ENCODE data around the gene ZNF723.
"Not testable (repeated sequence)": the region's sequence is repeated elsewhere in the genome, so short reads cannot be mapped to it uniquely, and the experiment has no call there.

Gene ZNF723

DNA sequence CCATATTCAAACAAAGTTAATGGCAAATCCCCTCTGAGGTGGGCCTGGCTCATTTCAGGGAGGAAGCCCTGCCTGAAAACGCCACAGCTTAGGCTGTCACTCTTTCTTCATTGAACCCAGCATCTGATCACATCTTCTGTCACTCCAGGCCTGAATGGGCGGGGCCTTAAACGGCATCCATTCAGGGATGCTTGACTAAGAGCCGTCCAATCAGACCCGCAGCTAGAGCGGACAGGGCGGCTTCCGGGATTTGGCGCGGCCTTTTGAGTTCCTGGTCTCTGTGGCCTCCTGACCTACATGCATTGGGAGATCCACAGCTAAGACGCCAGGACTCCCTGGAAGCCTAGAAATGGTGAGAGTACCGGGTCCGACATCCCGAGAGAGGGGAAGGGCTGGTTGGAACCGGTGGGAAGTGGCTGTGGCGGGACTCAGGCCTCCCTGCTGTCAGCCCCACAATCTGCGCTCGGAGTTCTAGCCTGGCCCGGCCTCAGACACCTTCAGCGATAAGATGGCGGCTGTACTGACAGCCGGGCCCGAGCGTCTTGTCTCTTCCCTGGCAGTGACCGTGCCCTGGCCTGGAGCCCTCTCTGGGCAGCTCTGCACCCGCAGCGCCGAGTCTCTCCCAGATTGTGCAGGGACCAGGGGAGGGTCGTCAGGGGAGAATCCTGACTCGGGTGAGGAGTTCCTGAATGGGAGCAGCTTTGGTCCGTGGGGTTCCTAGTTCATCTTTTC is at the start of gene ZNF723:
ZNF723 (plus strand) TSS at position 261 of the 732 bp plus-strand sequence; CDS start at position 350, 89 bp downstream.
- no peak for DNase-seq

DNA sequence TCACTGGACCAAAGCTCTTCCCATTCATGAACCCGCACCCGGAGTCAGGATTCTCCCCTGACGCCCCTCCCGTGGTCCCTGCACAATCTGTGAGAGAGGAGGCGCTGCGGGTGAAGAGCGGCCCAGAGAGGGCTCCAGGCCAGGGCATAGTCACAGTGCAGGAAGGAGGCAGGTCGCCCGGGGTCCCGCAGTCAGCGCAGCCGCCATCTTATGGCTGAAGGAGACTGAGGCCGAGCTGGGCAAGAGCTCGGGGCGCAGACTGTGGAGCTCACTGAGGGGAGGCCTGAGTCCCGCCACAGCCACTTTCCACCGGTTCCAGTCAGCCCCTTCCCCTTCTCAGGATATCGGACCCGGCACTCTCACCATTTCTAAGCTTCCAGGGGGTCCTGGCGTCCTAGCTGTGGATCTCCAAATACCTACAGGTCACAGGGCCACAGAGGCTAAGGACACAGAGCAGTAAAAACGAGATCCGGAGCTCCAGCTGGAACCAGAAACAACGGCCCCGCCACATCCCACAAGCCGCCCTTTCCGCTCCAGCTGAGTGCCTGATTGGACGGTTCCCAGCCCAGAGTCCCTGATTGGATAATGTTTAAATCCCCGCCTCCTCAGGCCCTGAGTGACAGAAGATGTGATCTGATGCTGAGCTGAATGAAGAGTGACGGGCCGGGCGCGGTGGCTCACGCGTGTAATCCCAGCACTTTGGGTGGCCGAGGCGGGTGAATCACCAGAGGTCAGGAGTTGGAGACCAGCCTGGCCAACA is 48.3 kb upstream of the ZNF723 start, which contains the start of gene ZNF99:
ZNF99 (minus strand) TSS at position 501 of the 760 bp plus-strand sequence; CDS start at position 366, 135 bp downstream.
- DNase-seq = no peak

DNA sequence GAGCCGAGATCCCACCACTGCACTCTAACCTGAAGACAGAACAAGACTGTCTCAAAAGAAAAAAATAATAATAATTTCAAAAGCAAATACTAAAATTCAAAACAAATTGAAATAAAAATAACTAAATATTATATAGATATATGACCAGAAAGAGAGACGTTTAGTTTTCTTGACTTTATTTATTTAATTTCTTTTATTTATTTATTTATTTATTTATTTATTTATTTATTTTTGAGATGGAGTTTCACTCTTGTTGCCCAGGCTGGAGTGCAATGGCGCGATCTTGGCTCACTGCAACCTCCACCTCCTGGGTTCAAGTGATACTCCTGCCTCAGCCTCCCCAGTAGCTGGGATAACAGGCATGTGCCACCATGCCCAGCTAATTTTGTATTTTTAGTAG is 39.2 kb upstream of the ZNF723 start:
- DNase-seq = not testable (repeated sequence)

DNA sequence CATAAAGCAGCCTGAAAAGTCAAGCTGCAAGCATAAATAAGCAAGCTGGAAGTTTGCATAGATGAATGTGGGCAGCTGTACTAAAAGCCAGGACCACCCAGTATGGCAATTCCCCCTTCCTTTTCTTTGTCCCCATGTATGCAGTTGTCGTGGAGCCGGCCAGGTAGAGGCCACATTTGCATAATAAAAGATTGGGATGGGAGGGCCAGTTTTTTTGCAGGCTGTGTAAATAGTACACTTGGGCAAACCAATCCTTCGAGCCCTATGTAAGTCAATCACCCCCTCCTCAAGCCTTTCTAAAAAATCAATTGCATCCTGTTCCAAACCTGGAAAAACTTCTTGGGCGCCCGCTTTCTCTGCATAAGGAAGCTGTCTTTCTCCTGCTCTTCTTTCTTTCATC is 35.1 kb upstream of the ZNF723 start:
- DNase-seq = no peak

GRCh38 chr19:22806418-22806817 is 25.7 kb upstream of the ZNF723 start:
- no peak for DNase-seq

- DNase-seq = no peak
Observed at GRCh38 chr19:22807061-22807835, 24.8 kb upstream of the ZNF723 start.

DNA sequence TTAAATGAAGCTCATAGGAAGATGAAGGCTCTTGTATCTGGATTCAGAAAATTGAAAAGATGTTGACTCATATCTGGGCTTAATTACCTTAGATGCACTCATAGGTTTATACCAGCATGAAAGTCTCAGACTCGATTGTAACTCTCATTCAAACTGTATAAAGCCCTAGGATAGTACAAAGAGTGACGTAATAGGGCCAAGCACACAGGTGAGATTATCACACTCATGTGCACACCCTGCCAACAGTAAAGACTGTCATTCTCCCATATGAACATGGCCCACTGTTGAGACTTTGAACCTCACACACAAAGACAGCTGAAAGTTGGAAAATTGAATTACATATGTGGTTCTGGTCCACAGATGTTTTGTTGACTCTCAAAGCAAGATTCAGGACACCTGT is 18.0 kb upstream of the ZNF723 start:
- no peak for DNase-seq

- DNase-seq = no peak
Observed at GRCh38 chr19:22831211-22831610, 880 bp upstream of the ZNF723 start.

DNA sequence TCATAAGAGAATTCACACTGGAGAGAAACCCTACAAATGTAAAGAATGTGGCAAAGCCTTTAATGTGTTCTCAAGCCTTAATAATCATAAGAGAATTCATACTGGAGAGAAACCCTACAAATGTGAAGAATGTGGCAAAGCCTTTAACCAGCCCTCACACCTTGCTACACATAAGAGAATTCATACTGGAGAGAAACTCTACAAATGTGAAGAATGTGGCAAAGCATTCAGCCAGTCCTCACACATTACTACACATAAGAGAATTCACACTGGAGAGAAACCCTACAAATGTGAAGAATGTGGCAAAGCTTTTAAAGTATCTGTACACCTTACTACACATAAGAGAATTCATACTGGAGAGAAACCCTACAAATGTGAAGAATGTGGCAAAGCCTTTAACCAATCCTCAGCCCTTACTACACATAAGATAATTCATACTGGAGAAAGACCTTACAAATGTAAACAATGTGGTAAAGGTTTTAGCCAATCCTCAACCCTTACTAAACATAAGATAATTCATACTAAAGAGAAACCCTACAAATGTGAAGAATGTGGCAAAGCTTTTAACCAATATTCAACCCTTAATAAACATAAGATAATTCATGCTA is 25.7 kb downstream of the ZNF723 start:
- DNase-seq = not testable (repeated sequence)

GRCh38 chr19:22882797-22883196 is 50.7 kb downstream of the ZNF723 start:
- DNase-seq = no peak

GRCh38 chr19:22893855-22894270 is 61.8 kb downstream of the ZNF723 start:
- no peak for DNase-seq

DNA sequence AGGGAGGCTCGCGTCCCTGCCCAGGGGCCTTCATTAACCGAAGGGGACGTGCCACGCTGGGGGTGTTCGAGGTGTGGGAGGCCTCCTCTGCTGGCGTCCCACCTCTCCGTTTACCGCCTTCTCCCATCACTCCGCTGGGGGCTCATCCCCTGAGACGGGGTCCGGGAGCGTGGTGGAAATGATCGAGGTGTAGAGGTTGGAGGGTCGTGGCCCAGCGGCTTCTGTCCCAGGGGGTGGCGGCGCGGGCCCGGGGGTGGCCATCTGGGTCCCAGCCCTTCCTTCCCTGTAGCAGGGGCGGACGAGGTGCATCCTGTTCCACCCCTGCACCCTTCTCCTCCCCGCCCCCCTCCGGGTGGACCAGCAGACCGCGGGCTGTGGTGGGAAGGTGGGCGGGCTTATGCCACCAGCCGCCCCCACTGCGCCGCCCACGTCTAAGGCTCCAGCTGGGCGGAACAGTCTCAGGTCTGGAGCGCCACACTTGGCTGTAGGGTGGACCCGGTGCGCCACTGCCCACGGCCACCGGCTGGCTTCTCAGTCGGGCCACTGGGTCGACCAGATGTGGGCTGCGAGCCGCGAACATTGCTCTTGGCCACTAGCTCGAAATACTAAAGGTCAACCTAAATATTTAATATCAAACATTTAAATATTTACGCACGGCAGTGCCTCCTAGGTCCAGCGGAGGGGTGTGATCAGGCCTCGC is 69.5 kb downstream of the ZNF723 start:
- DNase-seq = no peak

All from NCI-H1436 treated with DMSO at 0.1 percent for 48 hours (cell line).